GM21737 (cell line): ENCODE results near the gene ZSCAN30.

Experiments
- ATAC-seq: cut with Tn5 transposase; IDR thresholded peaks from one replicate; pipeline ENCODE4 v1.9.1; 2021; ENCODE audit warnings: mild to moderate bottlenecking, moderate library complexity; ENCODE audit not compliant: unreplicated experiment

Gene ZSCAN30

DNA sequence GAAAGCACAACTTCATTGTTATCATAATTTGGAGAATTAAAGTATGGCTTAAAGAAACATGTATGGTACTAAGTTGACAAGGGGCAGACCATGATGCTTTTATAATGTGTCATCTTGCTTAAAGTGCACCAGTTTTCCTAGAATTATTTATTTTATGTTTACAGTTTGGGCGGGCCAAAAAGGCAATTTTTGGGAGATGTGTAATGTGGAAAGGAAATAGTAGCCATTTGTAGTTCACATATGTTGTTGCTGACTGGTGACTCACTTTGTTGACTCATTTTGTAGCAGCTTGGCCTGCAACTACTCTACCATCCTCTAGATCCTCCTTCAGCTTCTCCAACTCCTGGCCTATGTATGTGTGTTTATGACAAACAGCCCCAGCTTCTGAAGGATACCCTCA is 7.7 kb downstream of the ZSCAN30 start:
- ATAC-seq = no peak

DNA sequence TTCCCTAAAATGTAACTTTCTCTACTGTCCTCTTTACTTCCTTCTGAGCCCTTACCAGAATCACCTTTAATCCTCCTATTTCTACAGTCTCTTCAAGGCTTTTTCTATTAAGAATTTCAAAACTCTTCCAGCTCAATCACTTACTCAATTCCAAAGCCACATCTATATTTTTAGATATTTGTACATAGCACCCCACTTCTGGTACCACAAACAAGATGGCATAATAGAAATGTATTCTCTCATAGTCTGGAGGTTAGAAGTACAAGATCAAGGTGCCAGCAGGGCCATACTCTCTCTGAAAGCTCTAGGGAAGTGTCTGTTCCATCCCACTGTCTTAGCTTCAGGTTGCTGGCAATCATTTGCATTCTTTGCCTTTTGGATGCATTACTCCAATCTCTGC is 11.1 kb downstream of the ZSCAN30 start:
- ATAC-seq = no peak

DNA sequence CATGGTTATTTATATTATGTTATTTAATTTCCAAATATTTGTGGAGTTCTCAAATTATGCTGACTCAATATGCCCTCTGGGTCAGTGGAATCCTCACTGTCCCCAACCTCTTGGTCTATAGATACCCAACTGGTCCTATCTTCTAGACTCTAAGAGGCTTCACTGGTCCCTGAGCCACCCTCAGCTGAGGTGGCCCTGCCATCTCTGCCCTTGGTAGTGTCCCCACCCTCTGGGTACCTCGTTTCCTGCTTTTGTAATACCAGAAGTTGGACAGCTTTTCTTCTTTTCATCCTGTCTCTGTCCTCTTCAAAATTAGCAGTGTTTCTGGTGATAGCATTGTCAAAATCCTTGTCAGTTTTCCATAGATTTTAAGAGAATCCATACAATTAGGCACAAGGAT is 11.9 kb downstream of the ZSCAN30 start:
- no peak for ATAC-seq

DNA sequence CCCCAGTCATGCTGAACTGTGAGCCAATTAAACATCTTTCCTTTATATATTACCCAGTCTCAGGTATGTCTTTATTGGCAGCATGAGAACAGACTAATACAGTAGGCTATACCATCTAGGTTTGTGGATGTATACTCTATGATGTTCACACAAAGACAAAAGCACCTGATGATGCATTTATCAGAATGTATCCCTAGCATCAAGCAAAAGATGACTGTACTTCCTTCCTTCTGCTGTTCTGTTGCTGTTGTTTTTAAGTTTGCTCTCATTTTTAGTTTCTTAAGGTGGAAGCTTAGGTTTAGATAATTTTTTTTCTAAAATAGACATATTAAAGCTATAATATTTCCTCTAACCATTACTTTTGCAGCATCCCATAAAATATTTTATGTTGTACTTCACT is 12.4 kb downstream of the ZSCAN30 start:
- ATAC-seq = no peak

DNA sequence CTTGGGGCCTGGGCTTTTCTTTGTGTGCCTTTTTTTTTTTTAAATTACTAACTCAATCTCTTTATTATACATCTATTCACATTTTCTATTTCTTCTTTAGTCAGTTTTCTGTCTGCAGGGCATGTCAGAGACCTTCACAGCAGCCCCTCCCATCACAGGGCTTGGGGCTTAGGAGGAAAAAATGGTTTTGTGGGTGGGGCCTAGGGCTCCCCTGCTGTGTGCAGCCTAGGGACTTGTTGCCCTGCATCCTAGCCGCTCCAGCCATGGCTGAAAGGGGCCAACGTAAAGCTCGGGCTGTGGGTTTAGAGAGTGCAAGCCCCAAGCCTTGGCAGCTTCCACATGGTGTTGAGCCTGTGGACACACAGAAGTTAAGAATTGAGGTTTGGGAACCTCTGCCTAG is 13.8 kb downstream of the ZSCAN30 start:
- ATAC-seq = no peak

DNA sequence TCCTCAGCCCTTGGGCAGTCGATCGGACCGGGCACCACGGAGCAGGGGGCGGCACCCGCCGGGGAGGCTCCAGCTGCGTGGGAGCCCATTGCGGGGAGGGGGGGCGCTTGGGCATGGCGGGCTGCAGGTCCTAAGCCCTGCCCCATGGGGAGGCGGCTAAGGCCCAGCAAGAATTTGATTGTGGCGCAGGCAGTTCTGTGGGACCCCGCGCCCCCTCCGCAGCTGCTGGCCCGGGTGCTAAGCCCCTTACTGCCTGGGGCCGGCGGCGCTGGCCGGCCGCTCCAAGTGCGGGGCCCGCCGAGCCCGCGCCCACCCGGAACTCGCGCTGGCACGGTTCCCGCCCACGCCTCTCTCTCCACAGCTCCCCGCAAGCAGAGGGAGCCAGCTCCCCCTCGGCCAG is 18.4 kb downstream of the ZSCAN30 start:
- ATAC-seq = no peak

DNA sequence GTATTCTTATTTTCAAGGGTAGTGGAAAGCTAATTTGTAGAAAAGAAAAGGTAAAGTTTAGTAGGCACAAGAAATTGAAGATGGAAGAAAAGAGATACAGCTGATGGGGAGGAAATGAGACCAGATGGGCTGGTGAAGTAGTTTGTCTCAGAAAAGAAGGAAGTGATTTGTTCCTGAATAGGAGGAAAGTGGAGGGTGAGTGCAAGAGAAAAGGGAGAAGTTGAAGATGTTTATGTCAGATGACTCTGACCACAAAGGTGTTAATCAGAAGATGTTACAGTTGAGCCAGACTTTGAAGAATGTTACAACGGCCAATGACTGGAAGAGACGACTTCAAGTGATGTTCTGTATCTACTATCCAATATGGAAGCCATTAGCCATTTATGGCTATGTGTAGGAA is 21.2 kb downstream of the ZSCAN30 start:
- no peak for ATAC-seq

DNA sequence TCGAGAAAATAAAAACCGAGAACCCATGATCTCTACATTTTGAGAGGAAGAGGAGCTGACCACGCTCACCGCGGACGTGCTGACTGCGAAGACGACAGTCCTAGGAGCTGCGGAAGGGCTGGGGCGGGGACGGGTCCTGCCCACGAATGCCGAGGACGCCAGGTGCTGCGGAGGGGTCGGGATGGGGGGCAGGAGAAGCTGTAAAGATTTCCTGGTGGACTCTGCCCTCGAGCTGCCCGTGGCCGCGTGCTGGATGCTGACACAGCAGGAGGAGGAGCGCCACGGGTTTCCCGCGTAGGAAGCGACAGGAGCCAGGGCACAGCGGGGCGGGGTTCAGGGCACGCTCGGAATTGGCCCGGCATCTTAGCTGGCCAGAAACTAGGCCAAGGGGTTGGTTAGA is 22.2 kb downstream of the ZSCAN30 start:
- peak; percentile 10 for ATAC-seq

DNA sequence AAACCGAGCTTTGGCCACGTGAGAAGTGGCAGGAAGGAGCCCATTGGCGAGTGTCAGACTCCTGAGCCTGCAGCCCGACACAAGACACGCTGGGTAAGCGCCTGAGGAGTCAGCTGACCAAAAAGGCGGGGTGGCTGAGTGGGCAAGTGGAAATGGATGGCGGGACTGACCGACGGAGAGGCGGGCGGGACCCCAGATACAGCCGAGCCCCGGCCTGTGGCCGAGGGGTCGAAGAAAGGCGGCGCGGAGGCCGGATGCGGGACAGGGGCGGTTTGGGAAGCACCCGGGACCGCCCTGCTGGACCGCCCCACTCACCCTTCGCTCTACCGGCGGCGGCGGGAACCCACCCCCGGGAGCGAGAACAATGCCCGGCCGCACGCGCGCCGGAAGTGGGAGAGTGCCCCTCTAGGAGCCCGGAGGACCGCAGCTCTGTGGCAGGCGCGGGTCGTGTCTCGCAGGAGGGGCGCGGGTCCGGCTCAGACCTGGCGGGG is 22.8 kb downstream of the ZSCAN30 start:
- ATAC-seq = peak; percentile 82

DNA sequence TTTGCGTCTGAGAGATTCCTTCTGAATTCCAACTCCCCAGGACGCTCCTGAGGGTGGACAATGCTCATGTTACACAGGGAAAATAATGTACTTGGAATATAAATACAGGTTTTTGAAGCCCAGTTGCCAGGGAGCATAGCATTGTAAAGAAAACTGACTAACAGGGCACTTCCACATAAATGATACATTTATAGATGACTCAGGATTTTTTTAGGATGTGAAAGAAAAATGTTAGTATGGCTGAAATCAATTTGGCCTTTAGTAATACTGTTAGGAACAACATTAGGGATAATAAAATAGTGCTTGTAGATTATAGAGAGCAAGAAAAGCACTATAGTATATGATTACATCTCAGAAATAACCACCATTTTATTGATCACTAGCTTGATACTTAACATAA is 25.6 kb downstream of the ZSCAN30 start:
- ATAC-seq = no peak

DNA sequence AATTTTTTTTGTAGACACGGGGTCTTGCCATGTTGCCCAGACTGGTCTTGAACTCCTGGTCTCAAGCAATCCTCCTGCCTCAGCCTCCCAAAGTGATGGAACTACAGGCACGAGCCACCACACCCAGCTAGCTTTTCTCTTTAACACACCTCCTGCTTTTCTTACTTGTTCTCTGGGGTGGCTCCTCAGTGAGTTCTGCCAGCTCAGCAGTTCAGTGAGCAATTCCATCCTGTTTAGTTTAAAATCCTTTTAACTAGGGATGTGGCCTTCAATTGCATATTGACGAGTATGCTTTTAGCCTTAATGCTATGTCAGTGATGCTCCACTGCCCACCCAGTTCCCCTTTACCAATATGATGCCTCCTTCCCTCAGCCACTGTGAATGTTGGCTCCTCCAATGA is 33.1 kb downstream of the ZSCAN30 start:
- no peak for ATAC-seq

DNA sequence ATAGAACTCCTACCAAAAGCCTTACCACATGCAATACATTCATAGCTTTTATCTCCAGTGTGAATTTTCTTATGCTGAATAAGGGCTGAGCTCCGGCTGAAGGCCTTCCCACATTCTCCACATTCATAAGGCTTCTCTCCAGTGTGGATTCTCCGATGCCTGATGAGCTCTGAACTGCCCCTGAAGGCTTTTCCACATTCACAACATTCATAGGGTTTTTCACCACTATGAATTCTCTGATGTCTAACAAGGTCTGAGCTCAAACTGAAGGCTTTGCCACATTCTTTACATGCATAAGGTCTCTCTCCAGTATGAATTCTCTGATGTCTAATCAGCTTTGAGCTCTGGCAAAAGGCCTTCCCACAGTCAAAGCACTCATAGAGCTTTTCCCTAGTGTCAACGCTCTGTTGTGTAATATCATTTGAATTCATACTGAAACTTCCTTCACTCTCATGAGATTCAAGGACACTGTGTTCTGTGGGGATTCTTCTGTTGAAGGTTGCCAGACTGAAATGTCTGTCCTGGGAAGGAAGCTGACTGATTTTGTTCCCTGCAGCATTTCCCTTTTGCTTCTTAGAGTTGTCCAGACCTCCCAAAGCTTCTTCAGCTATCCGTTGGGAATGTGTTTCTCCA is 36.3 kb downstream of the ZSCAN30 start:
- no peak for ATAC-seq

DNA sequence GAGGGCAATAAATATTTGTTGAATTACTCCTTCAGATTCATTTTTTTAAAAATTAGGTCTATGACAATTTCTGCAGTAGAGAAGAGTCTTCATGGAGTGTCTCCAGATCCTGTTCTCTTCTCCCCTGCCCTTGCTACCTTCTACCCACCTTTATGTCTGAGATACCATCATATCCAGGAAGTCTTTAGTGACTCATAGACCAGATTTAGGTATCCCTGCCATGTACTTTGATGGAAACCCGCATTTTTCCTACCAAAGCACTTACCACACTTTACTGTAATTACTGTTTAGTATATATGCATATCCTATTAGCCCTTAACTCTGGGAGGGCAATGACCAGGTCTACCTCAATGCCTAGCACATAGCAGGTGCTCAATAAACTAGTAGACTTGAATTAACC is 37.6 kb downstream of the ZSCAN30 start:
- no peak for ATAC-seq

DNA sequence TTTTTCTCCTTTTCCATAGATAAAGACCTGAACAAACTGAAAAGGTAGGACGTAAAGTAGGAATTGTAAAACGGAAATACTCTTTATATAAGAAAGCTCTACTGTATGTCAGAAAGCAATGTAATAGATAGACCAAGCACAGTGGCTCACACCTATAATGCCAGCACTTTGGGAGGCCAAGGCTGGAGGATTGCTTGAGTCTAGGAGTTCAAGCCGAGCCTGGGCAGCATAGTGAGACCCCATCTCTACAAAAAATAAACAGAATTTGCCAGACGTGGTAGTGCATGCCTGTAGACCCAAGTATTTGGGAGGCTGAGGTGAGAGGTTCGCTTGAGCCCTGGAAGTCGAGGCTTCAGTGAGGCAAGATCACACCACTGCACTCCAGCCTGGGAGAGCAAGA is 41.6 kb downstream of the ZSCAN30 start:
- ATAC-seq = no peak

DNA sequence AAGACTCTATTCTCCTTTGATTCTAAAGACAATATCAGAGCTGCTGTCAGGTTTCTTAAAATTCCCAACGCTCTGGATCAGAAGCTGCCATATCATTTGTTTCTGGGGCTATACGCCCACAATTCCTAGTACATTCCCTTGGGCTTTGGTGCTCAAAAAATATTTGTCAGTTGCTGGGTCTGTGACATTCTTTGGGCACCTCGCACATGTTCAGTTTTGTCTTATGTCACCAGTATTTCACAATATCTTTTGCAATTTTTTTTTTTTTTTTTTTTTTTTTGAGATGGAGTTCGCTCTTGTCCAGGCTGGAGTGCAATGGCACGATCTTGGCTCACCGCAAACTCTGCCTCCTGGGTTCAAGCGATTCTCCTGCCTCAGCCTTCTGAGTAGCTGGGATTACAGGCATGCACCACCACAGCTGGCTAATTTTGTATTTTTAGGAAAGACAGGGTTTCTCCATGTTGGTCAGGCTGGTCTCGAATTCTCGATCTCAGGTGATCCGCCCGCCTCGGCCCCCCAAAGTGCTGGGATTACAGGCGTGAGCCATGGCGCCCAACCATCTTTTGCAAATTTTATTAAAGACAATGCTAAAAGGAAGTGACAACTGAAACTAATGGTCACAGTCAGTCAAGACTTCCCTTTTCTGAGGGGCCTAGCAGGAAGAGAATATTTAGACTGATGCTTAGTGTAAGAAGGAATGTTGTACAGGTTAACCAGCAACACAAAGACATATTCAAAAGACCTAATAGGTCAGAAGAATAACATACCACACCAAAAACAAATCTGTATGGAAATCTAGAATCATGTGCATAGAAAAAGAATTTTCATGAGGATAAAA is 42.4 kb downstream of the ZSCAN30 start:
- ATAC-seq = no peak

DNA sequence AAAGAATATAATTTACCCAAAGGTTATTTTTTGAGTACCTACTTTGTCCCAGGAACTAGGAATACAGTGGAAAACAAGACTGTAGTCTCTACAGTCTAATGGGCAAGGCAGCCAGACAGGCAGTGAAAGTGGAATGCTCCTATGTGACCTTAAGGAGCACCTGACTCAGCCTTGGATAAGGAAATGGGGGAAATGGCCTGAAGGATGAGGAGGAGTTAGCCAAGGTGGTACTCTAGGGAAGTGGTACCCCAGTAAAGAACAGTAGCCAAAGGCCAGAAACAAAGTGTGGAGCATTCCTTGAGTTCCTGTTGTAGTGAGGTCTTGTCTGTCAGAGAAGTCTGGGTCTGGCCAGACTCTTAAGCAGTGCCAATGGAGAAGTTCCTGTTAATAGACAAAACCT is 43.2 kb downstream of the ZSCAN30 start:
- ATAC-seq = no peak

DNA sequence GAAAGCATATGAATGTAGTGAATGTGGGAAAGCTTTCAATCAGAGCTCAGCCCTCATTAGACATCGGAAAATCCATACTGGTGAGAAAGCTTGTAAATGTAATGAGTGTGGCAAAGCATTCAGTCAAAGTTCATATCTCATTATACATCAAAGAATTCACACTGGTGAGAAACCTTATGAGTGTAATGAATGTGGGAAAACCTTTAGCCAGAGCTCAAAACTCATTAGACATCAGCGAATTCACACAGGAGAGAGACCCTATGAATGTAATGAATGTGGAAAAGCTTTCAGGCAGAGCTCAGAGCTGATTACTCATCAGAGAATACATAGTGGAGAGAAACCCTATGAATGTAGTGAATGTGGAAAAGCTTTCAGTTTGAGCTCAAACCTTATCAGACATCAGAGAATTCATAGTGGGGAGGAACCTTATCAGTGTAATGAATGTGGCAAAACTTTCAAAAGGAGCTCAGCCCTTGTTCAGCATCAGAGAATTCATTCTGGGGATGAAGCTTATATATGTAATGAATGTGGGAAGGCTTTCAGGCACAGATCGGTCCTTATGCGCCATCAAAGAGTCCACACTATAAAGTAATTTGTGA is 44.2 kb downstream of the ZSCAN30 start:
- no peak for ATAC-seq

DNA sequence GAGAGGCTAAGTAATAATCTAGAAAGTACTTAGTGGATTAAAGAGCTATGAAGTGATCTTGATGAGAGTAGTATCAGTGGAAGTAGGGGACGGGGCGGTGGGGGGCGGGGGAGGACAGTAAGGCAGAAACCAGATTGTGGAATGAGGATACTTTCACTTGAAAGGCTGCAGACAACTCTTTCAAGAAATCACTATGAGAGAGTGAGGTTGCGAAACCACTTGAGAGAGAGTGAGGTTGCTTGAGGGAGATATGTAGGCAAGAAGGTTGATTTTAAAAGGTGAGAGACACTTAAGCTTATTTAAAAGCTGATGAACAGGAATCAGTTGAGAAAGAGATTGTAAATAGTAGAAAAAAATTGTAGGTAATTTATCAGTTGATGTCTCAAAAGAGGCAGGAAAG is 45.4 kb downstream of the ZSCAN30 start:
- ATAC-seq = no peak

DNA sequence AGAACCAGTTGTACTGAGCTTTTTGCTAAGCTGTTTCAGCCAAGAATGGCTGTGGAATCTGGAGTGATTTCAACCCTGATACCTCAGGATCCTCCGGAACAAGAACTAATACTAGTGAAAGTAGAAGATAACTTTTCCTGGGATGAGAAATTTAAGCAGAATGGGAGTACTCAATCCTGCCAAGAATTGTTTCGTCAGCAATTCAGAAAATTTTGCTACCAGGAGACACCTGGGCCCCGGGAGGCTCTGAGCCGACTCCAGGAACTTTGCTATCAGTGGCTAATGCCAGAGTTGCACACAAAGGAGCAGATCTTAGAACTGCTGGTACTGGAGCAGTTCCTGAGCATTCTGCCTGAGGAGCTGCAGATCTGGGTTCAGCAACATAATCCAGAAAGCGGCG is 47.6 kb downstream of the ZSCAN30 start:
- no peak for ATAC-seq

DNA sequence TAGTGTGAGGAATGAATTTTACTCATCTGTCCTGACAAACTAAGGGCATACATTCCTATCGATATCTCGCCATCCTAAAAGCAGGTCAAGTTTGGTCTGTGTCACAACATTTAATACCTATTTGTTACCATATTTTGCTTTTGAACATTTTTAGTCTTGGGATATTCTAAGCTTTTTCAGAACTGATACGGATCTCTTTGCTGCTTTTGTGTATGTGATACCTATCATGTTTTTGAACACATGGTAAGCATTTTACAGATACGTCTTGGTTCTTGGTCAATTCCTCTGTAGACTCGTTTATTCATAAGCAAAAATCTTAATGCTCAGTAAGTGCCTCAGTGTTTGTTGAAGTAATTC is 48.6 kb downstream of the ZSCAN30 start:
- peak; percentile 4 for ATAC-seq

DNA sequence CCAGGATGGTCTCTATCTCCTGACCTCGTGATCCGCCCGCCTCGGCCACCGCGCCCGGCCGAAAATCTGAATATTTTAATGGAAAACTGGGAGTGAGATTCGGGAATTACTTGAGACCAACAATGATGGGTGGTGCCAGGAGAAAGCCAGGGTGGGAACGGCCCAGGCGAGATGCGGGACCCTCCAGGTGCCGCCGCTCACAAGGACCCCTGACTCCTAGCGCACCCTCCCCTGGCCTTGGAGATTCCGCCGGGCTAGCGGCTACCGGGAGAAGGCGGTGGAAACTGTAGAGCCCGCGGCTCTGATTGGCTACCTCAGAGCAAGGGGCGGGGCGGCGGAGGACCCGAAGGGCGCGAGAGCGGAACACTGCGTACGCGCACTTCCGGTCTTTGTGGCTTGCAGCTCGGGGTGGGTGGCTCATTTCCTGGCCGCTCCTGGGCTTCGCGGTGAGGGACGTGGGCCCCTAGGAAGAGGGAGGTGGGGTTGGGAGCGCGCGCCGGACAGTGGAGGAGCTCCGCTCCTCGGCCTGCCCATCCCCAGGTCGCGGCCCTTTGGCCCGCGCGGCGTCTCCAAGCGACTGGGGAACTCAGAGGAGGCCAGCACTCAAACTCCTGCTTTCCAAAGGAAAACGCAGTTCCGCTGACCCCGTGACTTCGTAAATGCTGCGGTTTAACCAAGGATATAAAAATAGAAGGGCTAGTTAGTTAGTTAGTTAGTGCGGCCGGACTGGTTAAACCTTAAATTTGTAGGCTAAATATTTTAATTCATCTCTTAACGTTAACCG is 49.2 kb downstream of the ZSCAN30 start, which contains the start of gene ZNF397:
ZNF397 (plus strand) TSS at position 371 of the 784 bp plus-strand sequence. CDS start 1,437 bp downstream, outside the sequence.
- peak; percentile 99 for ATAC-seq
